Measurements from ENCODE around the gene ABHD5. TPM values are rescaled to one million over a fixed set of nuclear protein-coding genes. Genes with fewer than 3 reads are reported as not detected.

The ABHD5 gene
- total RNA-seq, 2 experiments from 2014 or later: 6.5 to 7.9 TPM

GRCh38 chr3:43728476-43728875 is 37.7 kb downstream of the ABHD5 start:
- Histone ChIP-seq H4K20me1 (ENCODE audit: insufficient read depth, low read length) (no peaks in the 10 kb centered on the region), H2AFZ (ENCODE audit: low read length) (no peak overlapping the region), H3K79me2 (ENCODE audit: insufficient read depth, low read depth, low read length) (no peaks in the 10 kb centered on the region), H3K9me3 (ENCODE audit: low read length) (no peaks in the 10 kb centered on the region), H3K27ac (ENCODE audit: low read depth, low read length, poor library complexity, severe bottlenecking) (no peak overlapping the region), H3K9me2 (ENCODE audit: insufficient read depth, low read length) (no peaks in the 10 kb centered on the region), H3K36me3 (ENCODE audit: insufficient read depth, low read length) (no peaks in the 10 kb centered on the region), H3K4me2 (ENCODE audit: low read length) (no peak overlapping the region), H3K4me3 (ENCODE audit: low read depth, low read length, poor library complexity, severe bottlenecking) (no peak overlapping the region), H3K4me1 (ENCODE audit: insufficient read depth, low read length, poor library complexity, severe bottlenecking) (no peaks in the 10 kb centered on the region)
- no peak for DNase-seq (ENCODE audit: low spot score)
- ChIA-PET CTCF (ENCODE audit: unreplicated experiment) (no interaction called here), POLR2A (no interaction called here)
- TF ChIP-seq CTCF (conservative IDR thresholded peaks at IDR 0.05; ENCODE audit: low read length) (no peak), EZH2phosphoT487 (IDR thresholded peaks at IDR 0.05; ENCODE audit: borderline replicate concordance, low read depth, low read length) (no peak)
- intact Hi-C loops (cut with micrococcal nuclease; ENCODE audit: unreplicated experiment): no loop called here
- BruUV-seq (replicated peaks): no TSS peak

- Histone ChIP-seq H3K36me3 (ENCODE audit: insufficient read depth, low read length) (no peaks in the 10 kb centered on the region), H3K79me2 (ENCODE audit: insufficient read depth, low read depth, low read length) (no peaks in the 10 kb centered on the region), H3K4me1 (ENCODE audit: insufficient read depth, low read length, poor library complexity, severe bottlenecking) (no peaks in the 10 kb centered on the region), H4K20me1 (ENCODE audit: insufficient read depth, low read length) (no peaks in the 10 kb centered on the region), H3K9me3 (ENCODE audit: low read length) (no peaks in the 10 kb centered on the region), H3K4me2 (ENCODE audit: low read length) (no peak overlapping the region), H3K4me3 (ENCODE audit: low read depth, low read length, poor library complexity, severe bottlenecking) (no peak overlapping the region), H2AFZ (ENCODE audit: low read length) (no peak overlapping the region), H3K27ac (ENCODE audit: low read depth, low read length, poor library complexity, severe bottlenecking) (no peak overlapping the region), H3K9me2 (ENCODE audit: insufficient read depth, low read length) (no peaks in the 10 kb centered on the region)
- DNase-seq (ENCODE audit: low spot score): no peak
- TF ChIP-seq CTCF (conservative IDR thresholded peaks at IDR 0.05; ENCODE audit: low read length) (no peak), EZH2phosphoT487 (IDR thresholded peaks at IDR 0.05; ENCODE audit: borderline replicate concordance, low read depth, low read length) (no peak)
- intact Hi-C loops (cut with micrococcal nuclease; ENCODE audit: unreplicated experiment): no loop called here
- CTCF ChIA-PET (ENCODE audit: unreplicated experiment): no interaction called here
- no TSS peak for BruUV-seq (replicated peaks)
- POLR2A ChIA-PET: no interaction called here
These were observed 38.2 kb downstream of the ABHD5 start for GRCh38 chr3:43728947-43729346.

GRCh38 chr3:43729707-43730414 is 39.1 kb downstream of the ABHD5 start:
- ChIA-PET POLR2A (interaction anchor here (0.6 kb wide), 1 partner anchor 700 kb away, joined by 4 read pairs; no protein-coding TSS in a partner anchor), CTCF (ENCODE audit: unreplicated experiment) (no interaction called here)
- TF ChIP-seq EZH2phosphoT487 (IDR thresholded peaks at IDR 0.05; ENCODE audit: borderline replicate concordance, low read depth, low read length) (no peak), CTCF (conservative IDR thresholded peaks at IDR 0.05; ENCODE audit: low read length) (no peak)
- no peak for DNase-seq (ENCODE audit: low spot score)
- Histone ChIP-seq H3K27ac (ENCODE audit: low read depth, low read length, poor library complexity, severe bottlenecking) (no peak overlapping the region), H3K4me2 (ENCODE audit: low read length) (no peak overlapping the region), H3K79me2 (ENCODE audit: insufficient read depth, low read depth, low read length) (no peaks in the 10 kb centered on the region), H3K36me3 (ENCODE audit: insufficient read depth, low read length) (no peaks in the 10 kb centered on the region), H4K20me1 (ENCODE audit: insufficient read depth, low read length) (no peaks in the 10 kb centered on the region), H3K4me1 (ENCODE audit: insufficient read depth, low read length, poor library complexity, severe bottlenecking) (no peaks in the 10 kb centered on the region), H2AFZ (ENCODE audit: low read length) (no peak overlapping the region), H3K9me2 (ENCODE audit: insufficient read depth, low read length) (no peaks in the 10 kb centered on the region), H3K4me3 (ENCODE audit: low read depth, low read length, poor library complexity, severe bottlenecking) (no peak overlapping the region), H3K9me3 (ENCODE audit: low read length) (no peaks in the 10 kb centered on the region)
- intact Hi-C loops (cut with micrococcal nuclease; ENCODE audit: unreplicated experiment): no loop called here
- no TSS peak for BruUV-seq (replicated peaks)
